ENCODE results near the gene ZNF599. TPM values are rescaled to one million over a fixed set of nuclear protein-coding genes. Genes with fewer than 3 reads are reported as not detected.

The ZNF599 gene
- total RNA-seq (1 to 10 TPM; 1.7 to 3.8 (median 2.8) TPM), polyA plus RNA-seq (1 to 10 TPM; 1.6 to 5.6 (median 2.6) TPM)
- long read RNA-seq, donor 1, partial matches to known transcripts, result 0 of 2 reads
- long read RNA-seq, donor 1, other reads (novel, unspliced or antisense), result 0 of 2 reads
- long read RNA-seq, donor 2, partial matches to known transcripts, result 0 of 5 reads
- long read RNA-seq, donor 2, other reads (novel, unspliced or antisense), result 2 of 5 reads

- peaks cover 2% of the 10 kb centered on the region for H3K9me3 ChIP-seq
- peak; percentile 99 to 100 (median 100) for ATAC-seq
- H3K27me3 ChIP-seq (ENCODE audit: insufficient read depth in 3 of 3, low read length in 2 of 3), result peaks cover 0 to 2% (median 0%) of the 10 kb centered on the region in 3 donors
- peaks cover 0 to 22% of the 10 kb centered on the region in 2 donors for H3K36me3 ChIP-seq (ENCODE audit: insufficient read depth in 1 of 2, low read depth in 1 of 2)
- peak within 1 kb of the TSS; percentile 74 for H3K27ac ChIP-seq
- WGBS, 3 donors, result 2 to 3% (median 3%) methylated on average over 68 to 69 of the region's 69 CpGs
- H3K4me3 ChIP-seq, result peak within 1 kb of the TSS; percentile 83
- intact Hi-C loops (cut with DNase I), result loop anchor here in 1 of 2 donors (5.0 kb wide), 1 partner anchor 41 kb away; the partner anchor contains the start of gene ZNF181
- peaks cover 7% of the 10 kb centered on the region for H3K4me1 ChIP-seq
- DNase-seq, result peak; percentile 92 to 96
- no peak for TF ChIP-seq CTCF (IDR thresholded peaks at IDR 0.05)
Measured at GRCh38 chr19:34772697-34773554, at the start of gene ZNF599. Gene ZNF599 (minus strand): TSS chr19:34773215. CDS start chr19:34772841, 374 bp downstream.

GRCh38 chr19:34818270-34818669, 45.3 kb upstream of the ZNF599 start:
- no peak overlapping the region for H3K4me3 ChIP-seq
- intact Hi-C loops (cut with DNase I), result no loop called here
- DNase-seq (no peak), ATAC-seq (no peak)
- no peaks in the 10 kb centered on the region for H3K9me3 ChIP-seq
- peaks cover 0 to 6% (median 3%) of the 10 kb centered on the region in 3 donors for H3K27me3 ChIP-seq (ENCODE audit: insufficient read depth in 3 of 3, low read length in 2 of 3)
- no peak overlapping the region for H3K27ac ChIP-seq
- H3K36me3 ChIP-seq (ENCODE audit: insufficient read depth in 1 of 2, low read depth in 1 of 2), result no peaks in the 10 kb centered on the region
- WGBS, 3 donors, result 57 to 84% (median 77%) methylated on average over 2 of the region's 2 CpGs
- H3K4me1 ChIP-seq, result no peaks in the 10 kb centered on the region
- TF ChIP-seq CTCF (IDR thresholded peaks at IDR 0.05), result no peak

- no peak for TF ChIP-seq CTCF (IDR thresholded peaks at IDR 0.05)
- Histone ChIP-seq H3K4me3 (no peak overlapping the region), H3K27me3 (ENCODE audit: insufficient read depth in 3 of 3, low read length in 2 of 3) (peaks cover 0 to 6% (median 3%) of the 10 kb centered on the region in 3 donors), H3K27ac (no peak overlapping the region), H3K4me1 (no peaks in the 10 kb centered on the region), H3K36me3 (ENCODE audit: insufficient read depth in 1 of 2, low read depth in 1 of 2) (no peaks in the 10 kb centered on the region), H3K9me3 (no peaks in the 10 kb centered on the region)
- DNase-seq, result no peak
- intact Hi-C loops (cut with DNase I), result no loop called here
- 95 to 100% (median 98%) methylated on average over 2 of the region's 2 CpGs for WGBS, 3 donors
- ATAC-seq, result no peak
Measured at GRCh38 chr19:34816708-34817107, 43.7 kb upstream of the ZNF599 start.

- H3K27ac ChIP-seq, result no peak overlapping the region
- H3K36me3 ChIP-seq (ENCODE audit: insufficient read depth in 1 of 2, low read depth in 1 of 2), result no peaks in the 10 kb centered on the region
- H3K4me1 ChIP-seq, result no peaks in the 10 kb centered on the region
- no peak for TF ChIP-seq CTCF (IDR thresholded peaks at IDR 0.05)
- intact Hi-C loops (cut with DNase I), result no loop called here
- 72 to 86% (median 85%) methylated on average over 3 of the region's 3 CpGs for WGBS, 3 donors
- peaks cover 12% of the 10 kb centered on the region for H3K9me3 ChIP-seq
- DNase-seq (no peak), ATAC-seq (no peak)
- peaks cover 0 to under 1% (median 0%) of the 10 kb centered on the region in 3 donors for H3K27me3 ChIP-seq (ENCODE audit: insufficient read depth in 3 of 3, low read length in 2 of 3)
- no peak overlapping the region for H3K4me3 ChIP-seq
Measured at GRCh38 chr19:34808566-34808965, 35.6 kb upstream of the ZNF599 start.

Measured in psoas muscle (tissue), 8 donors.